ENCODE data around the gene FSD1.
A peak's percentile ranks its signal among the peaks of the same experiment; 100 is the strongest.
"Not testable (repeated sequence)": the region's sequence is repeated elsewhere in the genome, so short reads cannot be mapped to it uniquely, and the experiment has no call there.

Gene FSD1

DNA sequence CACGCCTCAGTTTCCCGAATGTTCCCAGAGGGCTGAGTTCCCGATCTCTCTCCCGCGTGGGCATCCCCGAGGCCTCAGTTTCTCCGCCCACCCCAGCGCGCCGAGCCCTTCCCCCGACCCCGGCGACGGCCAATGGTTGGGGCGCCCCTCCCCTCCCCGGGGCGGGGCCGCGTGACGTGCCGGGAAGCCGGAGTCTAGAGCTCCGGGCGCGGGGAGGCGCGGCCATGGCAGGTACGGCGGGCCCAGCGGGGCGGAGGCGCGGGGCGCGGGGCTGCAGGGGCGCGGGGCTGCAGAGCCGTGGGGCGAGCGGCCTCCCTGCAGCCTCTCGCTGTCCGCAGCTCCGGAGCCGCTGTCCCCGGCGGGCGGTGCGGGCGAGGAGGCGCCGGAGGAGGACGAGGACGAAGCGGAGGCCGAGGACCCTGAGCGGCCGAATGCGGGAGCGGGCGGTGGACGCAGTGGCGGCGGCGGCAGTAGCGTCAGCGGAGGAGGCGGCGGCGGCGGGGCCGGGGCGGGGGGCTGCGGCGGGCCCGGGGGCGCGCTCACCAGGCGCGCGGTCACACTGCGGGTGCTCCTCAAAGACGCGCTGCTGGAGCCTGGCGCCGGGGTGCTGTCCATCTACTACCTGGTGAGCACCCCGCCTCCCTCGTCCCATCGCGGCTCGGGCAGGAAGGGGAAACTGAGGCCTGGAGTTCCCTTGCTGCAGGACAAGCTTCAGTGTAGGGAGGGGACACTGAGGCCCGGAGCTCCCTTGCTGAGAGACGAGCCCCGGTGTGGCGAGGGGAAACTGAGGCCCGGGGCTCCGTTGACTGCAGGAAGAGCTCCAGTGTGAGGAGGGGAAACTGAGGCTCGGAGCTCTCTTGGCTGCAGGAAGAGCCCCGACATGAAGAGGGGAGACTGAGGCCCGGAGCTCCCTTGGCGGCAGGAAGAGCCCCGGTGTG, 39.2 kb downstream of the FSD1 start, which contains the start of gene MPND:
TSS of gene MPND (plus strand) at position 193 of the 938 bp plus-strand sequence. CDS start at position 225, 32 bp downstream.
- Histone ChIP-seq H3K36me3 (ENCODE audit: control insufficient read depth, insufficient read depth, low read length) (no peaks in the 10 kb centered on the region), H3K27ac (ENCODE audit: low read depth, low read length) (peak within 1 kb of the TSS; percentile 96), H3K9ac (ENCODE audit: low read length) (peak within 1 kb of the TSS; percentile 93), H3K4me3 (ENCODE audit: low read length) (peak within 1 kb of the TSS; percentile 98), H3K27me3 (ENCODE audit: control insufficient read depth, insufficient read depth, low read length) (peaks cover under 1% of the 10 kb centered on the region), H3K4me1 (ENCODE audit: control insufficient read depth, insufficient read depth, low read length) (peaks cover 4% of the 10 kb centered on the region)

DNA sequence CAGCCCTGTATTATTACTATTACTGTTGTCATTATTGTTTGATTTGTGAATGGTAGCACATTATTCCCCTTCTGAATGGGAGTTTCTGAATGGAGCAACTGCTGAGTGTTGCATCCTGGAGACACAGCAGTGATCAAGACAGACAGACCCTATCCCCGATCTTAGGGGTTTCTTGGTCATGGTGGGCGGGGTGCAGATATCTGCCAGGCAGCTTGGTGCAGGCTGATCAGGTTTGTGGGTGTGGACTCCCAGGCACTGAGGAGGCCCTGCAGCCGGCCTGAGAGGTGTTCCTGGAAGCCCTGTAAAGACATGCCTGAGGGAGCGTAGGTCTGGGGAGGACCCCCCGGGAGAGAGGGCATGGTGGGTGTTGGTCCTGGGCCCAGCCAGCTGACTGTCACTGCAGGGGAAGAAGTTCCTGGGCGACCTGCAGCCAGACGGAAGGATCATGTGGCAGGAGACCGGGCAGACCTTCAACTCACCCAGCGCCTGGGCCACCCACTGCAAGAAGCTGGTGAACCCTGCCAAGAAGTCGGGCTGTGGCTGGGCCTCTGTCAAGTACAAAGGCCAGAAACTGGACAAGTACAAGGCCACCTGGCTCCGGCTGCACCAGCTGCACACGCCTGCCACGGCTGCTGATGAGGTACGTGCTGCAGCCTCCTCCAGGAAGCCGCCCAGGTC, 41.1 kb downstream of the FSD1 start:
- Histone ChIP-seq H3K27me3 (ENCODE audit: control insufficient read depth, insufficient read depth, low read length) (no peaks in the 10 kb centered on the region), H3K36me3 (ENCODE audit: control insufficient read depth, insufficient read depth, low read length) (peaks cover 2% of the 10 kb centered on the region), H3K27ac (ENCODE audit: low read depth, low read length) (no peak overlapping the region), H3K9ac (ENCODE audit: low read length) (no peak overlapping the region), H3K4me1 (ENCODE audit: control insufficient read depth, insufficient read depth, low read length) (peaks cover 4% of the 10 kb centered on the region), H3K4me3 (ENCODE audit: low read length) (no peak overlapping the region)

DNA sequence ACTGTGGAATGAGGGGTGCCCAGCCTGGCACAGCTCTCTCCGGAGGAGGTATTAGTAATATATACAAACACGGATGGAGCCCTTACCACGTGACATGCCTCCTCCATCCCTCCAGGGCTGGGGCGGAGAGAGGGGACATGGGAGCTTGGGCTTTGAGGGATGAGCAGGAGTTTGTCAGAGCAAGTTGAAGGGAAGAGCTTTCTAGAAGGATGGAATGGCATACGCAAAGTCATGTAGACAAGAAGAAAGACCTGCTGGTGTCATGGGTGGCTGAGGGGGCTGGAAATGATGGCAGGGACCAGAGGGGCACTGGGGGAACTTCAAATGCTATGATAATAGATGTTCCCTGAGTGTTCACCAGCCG, 41.6 kb downstream of the FSD1 start:
- Histone ChIP-seq H3K36me3 (ENCODE audit: control insufficient read depth, insufficient read depth, low read length) (peaks cover 2% of the 10 kb centered on the region), H3K4me1 (ENCODE audit: control insufficient read depth, insufficient read depth, low read length) (peaks cover 4% of the 10 kb centered on the region), H3K9ac (ENCODE audit: low read length) (no peak overlapping the region), H3K4me3 (ENCODE audit: low read length) (no peak overlapping the region), H3K27ac (ENCODE audit: low read depth, low read length) (no peak overlapping the region), H3K27me3 (ENCODE audit: control insufficient read depth, insufficient read depth, low read length) (no peaks in the 10 kb centered on the region)

DNA sequence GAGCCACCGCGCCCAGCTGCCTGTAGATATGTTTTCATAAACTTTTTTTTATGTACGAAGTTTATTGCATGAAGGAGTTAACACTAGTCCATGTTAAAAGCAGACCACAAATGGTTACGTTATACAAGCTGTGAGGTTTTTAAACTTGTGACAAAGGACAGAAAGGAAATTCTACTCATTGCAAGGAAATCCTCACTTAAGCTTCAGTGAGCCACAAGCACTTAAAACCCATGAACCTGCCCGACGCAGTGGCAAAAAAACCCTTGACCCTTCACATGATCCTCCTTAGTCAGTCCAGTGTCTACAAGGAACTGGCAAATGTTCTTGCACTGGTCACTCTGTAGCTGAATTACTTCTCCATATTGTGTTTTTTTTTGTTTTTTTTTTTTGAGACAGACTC, 43.1 kb downstream of the FSD1 start:
- H3K4me1 ChIP-seq (ENCODE audit: control insufficient read depth, insufficient read depth, low read length): no peaks in the 10 kb centered on the region
- H3K27me3 ChIP-seq (ENCODE audit: control insufficient read depth, insufficient read depth, low read length): no peaks in the 10 kb centered on the region
- no peak overlapping the region for H3K27ac ChIP-seq (ENCODE audit: low read depth, low read length)
- H3K36me3 ChIP-seq (ENCODE audit: control insufficient read depth, insufficient read depth, low read length): peaks cover 2% of the 10 kb centered on the region
- no peak overlapping the region for H3K4me3 ChIP-seq (ENCODE audit: low read length)
- H3K9ac ChIP-seq (ENCODE audit: low read length): no peak overlapping the region

DNA sequence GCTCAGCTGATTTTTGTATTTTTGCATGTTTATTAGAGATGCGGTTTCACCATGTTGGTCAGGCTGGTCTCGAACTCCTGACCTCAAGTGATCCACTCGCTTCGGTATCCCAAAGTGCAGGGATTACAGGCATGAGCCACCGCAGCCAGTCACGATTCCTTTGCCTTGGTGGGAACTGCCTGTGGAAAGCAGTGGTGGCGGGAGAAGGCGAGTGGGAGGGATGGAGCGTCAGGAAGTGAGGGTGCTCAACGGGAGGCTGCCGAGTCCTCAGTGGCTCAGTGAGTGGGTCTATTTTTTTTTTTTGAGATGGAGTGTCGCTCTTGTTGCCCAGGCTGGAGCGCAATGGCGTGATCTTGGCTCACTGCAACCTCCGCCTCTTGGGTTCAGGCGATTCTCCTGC, 44.8 kb downstream of the FSD1 start:
- not testable (repeated sequence) for H3K4me3 ChIP-seq (ENCODE audit: low read length); H3K9ac ChIP-seq (ENCODE audit: low read length); H3K27ac ChIP-seq (ENCODE audit: low read depth, low read length); H3K36me3 ChIP-seq (ENCODE audit: control insufficient read depth, insufficient read depth, low read length); H3K27me3 ChIP-seq (ENCODE audit: control insufficient read depth, insufficient read depth, low read length); H3K4me1 ChIP-seq (ENCODE audit: control insufficient read depth, insufficient read depth, low read length)

DNA sequence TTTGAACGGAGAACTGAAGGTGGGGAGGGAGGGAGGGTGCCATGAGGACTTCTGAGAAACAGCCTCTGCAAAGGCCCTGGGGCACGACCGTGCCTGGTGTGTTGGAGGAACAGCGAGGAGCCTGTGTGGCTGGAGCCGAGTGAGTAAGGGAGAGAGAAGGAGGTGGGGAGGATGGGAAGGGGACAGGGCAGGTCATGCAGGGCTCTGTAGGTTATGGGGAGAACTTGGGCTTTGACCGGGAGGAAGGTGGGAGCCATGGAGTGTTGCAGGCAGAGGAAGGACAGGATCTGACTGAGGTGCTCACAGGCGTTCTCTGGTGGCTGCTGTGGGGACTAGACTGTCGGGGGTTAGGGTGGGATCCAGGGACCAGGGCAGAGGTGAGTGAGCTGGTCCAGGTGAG, 45.7 kb downstream of the FSD1 start:
- Histone ChIP-seq H3K36me3 (ENCODE audit: control insufficient read depth, insufficient read depth, low read length) (peaks cover 2% of the 10 kb centered on the region), H3K27me3 (ENCODE audit: control insufficient read depth, insufficient read depth, low read length) (no peaks in the 10 kb centered on the region), H3K4me3 (ENCODE audit: low read length) (no peak overlapping the region), H3K9ac (ENCODE audit: low read length) (no peak overlapping the region), H3K27ac (ENCODE audit: low read depth, low read length) (no peak overlapping the region), H3K4me1 (ENCODE audit: control insufficient read depth, insufficient read depth, low read length) (no peaks in the 10 kb centered on the region)

DNA sequence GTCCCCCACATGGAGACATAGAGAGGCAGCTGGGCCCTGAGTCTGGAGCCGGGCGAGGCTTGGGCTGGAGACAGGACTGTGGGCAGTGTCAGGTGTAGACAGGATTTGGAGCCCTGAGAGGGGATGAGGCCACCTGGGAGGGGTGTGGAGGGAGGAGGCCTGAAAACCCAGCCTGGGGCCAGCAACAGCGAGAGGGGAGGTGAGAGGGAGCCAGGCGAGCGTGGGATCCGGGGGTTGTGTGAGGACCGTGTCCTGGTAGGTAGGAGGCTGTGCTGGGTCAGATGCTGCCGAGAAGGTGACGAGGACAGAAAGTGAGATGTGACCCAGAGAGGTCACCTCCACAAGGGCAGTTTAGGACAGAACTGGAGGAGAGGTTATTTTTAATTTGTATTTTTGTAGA, 46.3 kb downstream of the FSD1 start:
- Histone ChIP-seq H3K27ac (ENCODE audit: low read depth, low read length) (no peak overlapping the region), H3K36me3 (ENCODE audit: control insufficient read depth, insufficient read depth, low read length) (peaks cover 2% of the 10 kb centered on the region)

DNA sequence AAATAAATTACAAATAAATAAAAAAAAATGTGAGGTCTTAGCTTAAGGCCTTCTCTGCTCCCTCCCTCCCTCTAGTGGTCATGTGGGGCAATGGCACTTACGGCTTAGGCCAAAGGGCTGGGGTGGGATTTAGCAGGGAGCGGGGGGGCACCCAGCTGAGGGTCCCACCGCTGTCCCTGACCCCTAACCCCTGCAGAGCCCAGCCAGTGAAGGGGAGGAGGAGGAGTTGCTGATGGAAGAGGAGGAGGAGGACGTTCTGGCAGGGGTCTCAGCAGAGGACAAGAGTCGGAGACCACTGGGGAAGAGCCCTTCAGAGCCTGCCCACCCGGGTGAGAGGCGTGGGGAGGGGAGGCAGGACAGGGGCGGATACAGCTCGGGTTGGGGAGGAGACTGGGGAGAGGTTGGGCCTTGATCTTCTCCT, 48.3 kb downstream of the FSD1 start:
- Histone ChIP-seq H3K27ac (ENCODE audit: low read depth, low read length) (no peak overlapping the region), H3K27me3 (ENCODE audit: control insufficient read depth, insufficient read depth, low read length) (no peaks in the 10 kb centered on the region), H3K4me1 (ENCODE audit: control insufficient read depth, insufficient read depth, low read length) (no peaks in the 10 kb centered on the region), H3K9ac (ENCODE audit: low read length) (no peak overlapping the region), H3K4me3 (ENCODE audit: low read length) (no peak overlapping the region), H3K36me3 (ENCODE audit: control insufficient read depth, insufficient read depth, low read length) (peaks cover 2% of the 10 kb centered on the region)

More for the DNA sequence above, 46.3 kb downstream of the FSD1 start:
- Histone ChIP-seq H3K9ac (ENCODE audit: low read length) (no peak overlapping the region), H3K4me1 (ENCODE audit: control insufficient read depth, insufficient read depth, low read length) (no peaks in the 10 kb centered on the region), H3K4me3 (ENCODE audit: low read length) (no peak overlapping the region), H3K27me3 (ENCODE audit: control insufficient read depth, insufficient read depth, low read length) (no peaks in the 10 kb centered on the region)

DNA sequence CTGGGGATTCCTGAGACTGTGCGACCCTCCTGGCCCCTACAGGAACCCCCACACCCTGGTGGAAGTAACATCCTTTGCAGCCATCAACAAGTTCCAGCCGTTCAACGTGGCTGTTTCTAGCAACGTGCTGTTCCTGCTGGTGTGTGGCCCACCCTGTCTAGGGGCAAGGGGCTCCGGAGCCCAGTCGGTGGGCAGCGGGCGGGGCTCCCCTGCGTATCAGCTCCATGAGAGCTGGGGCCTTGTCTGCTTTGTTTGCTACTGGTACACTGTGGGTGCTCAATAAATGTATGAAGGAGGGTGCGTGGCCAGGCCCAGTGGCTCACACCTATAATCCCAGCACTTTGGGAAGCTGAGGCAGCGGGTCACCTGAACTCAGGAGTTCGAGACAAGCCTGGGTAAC, 49.9 kb downstream of the FSD1 start:
- Histone ChIP-seq H3K36me3 (ENCODE audit: control insufficient read depth, insufficient read depth, low read length) (peaks cover 4% of the 10 kb centered on the region), H3K4me3 (ENCODE audit: low read length) (no peak overlapping the region), H3K27ac (ENCODE audit: low read depth, low read length) (no peak overlapping the region), H3K9ac (ENCODE audit: low read length) (no peak overlapping the region), H3K4me1 (ENCODE audit: control insufficient read depth, insufficient read depth, low read length) (no peaks in the 10 kb centered on the region), H3K27me3 (ENCODE audit: control insufficient read depth, insufficient read depth, low read length) (no peaks in the 10 kb centered on the region)

DNA sequence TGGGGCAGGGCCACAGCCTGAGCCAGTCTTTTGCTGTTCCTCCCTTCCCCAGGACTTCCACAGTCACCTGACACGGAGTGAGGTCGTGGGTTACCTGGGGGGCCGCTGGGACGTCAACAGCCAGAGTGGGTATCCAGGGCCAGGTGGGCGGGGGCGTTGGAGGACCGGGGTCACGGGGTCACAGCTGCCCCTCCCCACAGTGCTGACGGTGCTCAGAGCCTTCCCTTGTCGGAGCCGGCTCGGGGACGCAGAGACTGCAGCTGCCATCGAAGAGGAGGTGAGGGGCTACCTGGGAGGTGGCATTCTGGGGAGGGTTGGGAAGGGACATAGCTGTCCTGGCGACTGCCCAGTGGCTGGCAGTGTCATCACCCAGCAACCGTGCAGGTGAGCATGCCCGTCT, 50.5 kb downstream of the FSD1 start:
- no peak overlapping the region for H3K9ac ChIP-seq (ENCODE audit: low read length)
- H3K4me1 ChIP-seq (ENCODE audit: control insufficient read depth, insufficient read depth, low read length): no peaks in the 10 kb centered on the region
- peaks cover 4% of the 10 kb centered on the region for H3K36me3 ChIP-seq (ENCODE audit: control insufficient read depth, insufficient read depth, low read length)
- H3K27ac ChIP-seq (ENCODE audit: low read depth, low read length): no peak overlapping the region
- no peaks in the 10 kb centered on the region for H3K27me3 ChIP-seq (ENCODE audit: control insufficient read depth, insufficient read depth, low read length)
- H3K4me3 ChIP-seq (ENCODE audit: low read length): no peak overlapping the region

DNA sequence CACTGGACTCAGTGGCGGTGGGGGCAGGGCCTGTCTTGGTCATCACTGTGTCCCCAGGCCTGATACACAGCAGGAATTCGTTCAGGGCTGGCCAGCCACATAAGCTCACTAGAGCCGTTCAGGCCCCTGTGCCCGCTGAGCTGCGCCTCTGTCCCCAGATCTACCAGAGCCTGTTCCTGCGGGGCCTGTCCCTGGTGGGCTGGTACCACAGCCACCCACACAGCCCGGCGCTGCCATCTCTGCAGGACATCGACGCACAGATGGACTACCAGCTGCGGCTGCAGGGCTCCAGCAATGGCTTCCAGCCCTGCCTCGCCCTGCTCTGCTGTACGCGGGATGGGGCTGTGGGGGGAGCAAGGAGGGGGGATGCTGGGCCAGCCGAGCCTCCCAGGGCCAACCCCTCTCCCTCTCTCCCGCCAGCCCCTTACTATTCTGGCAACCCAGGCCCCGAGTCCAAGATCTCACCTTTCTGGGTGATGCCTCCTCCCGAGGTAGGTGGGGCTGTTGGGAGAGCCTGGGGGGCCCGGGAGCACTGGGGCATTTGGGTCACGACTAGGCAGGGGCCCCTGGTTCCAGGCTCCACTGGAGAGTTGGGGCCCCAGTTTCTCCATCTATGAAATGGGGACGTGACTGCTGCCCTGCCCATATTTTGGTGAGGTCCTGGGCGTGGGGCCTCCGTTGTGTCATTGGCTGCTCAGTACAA, 52.8 kb downstream of the FSD1 start:
- Histone ChIP-seq H3K9ac (ENCODE audit: low read length) (no peak overlapping the region), H3K27ac (ENCODE audit: low read depth, low read length) (no peak overlapping the region), H3K4me1 (ENCODE audit: control insufficient read depth, insufficient read depth, low read length) (no peaks in the 10 kb centered on the region), H3K4me3 (ENCODE audit: low read length) (no peak overlapping the region), H3K36me3 (ENCODE audit: control insufficient read depth, insufficient read depth, low read length) (peaks cover 9% of the 10 kb centered on the region), H3K27me3 (ENCODE audit: control insufficient read depth, insufficient read depth, low read length) (no peaks in the 10 kb centered on the region)

DNA sequence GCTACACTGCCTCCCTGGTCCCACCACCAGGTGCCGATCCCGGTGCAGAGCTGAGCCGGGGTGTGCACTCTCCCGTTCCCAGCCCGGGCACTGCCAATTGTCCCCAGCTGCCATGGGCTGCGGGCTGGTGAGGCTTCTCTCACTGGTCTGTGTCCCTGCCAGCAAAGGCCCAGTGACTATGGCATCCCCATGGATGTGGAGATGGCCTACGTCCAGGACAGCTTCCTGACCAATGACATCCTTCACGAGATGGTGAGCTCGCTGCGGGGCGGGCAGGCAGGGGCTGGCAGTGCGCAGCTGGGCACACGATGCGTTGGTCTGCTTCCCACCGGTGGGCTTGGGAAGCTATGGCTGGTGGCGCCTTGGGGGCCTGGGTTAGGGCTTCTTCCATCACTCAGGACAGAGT, 53.5 kb downstream of the FSD1 start:
- no peak overlapping the region for H3K9ac ChIP-seq (ENCODE audit: low read length)

More for the DNA sequence above, 53.5 kb downstream of the FSD1 start:
- no peak overlapping the region for H3K4me3 ChIP-seq (ENCODE audit: low read length)
- H3K27ac ChIP-seq (ENCODE audit: low read depth, low read length): no peak overlapping the region
- peaks cover 9% of the 10 kb centered on the region for H3K36me3 ChIP-seq (ENCODE audit: control insufficient read depth, insufficient read depth, low read length)
- no peaks in the 10 kb centered on the region for H3K4me1 ChIP-seq (ENCODE audit: control insufficient read depth, insufficient read depth, low read length)
- no peaks in the 10 kb centered on the region for H3K27me3 ChIP-seq (ENCODE audit: control insufficient read depth, insufficient read depth, low read length)

Measured in rectal smooth muscle tissue (tissue), 1 donor.